Measurements from ENCODE around the gene LHX3. TPM values are rescaled to one million over a fixed set of nuclear protein-coding genes. Genes with fewer than 3 reads are reported as not detected.

The LHX3 gene
- total and polyA plus RNA-seq, 10 of the 15 experiments (the other 5 are each of a cell fraction or from before 2014, with no cell fraction given), result not detected

GRCh38 chr9:136239983-136240330, 35.0 kb upstream of the LHX3 start:
- peaks cover 64% of the 10 kb centered on the region for H3K79me2 ChIP-seq (ENCODE audit: control insufficient read depth, insufficient read depth, low read length)
- intact Hi-C loops (cut with micrococcal nuclease; ENCODE audit: unreplicated experiment), result no loop called here
- DNase-seq (ENCODE audit: low read depth, low spot score), result peak; percentile 23
- ChIA-PET SMC1A (ENCODE audit: uncharacterized antibody, unreplicated experiment) (interaction anchor here (0.8 to 1.2 kb wide), 3 partner anchors 15 to 285 kb away, joined by 3 to 4 read pairs (median 3); no protein-coding TSS in a partner anchor), CTCF (interaction anchor here (0.6 to 1.8 kb wide), 6 partner anchors 12 to 1630 kb away, joined by 3 to 9 read pairs (median 4); no protein-coding TSS in a partner anchor), POLR2A (interaction anchor here (0.6 to 1.0 kb wide), 2 partner anchors 28 to 129 kb away, joined by 3 read pairs; no protein-coding TSS in a partner anchor), RAD21 (ENCODE audit: unreplicated experiment) (interaction anchor here (1.0 to 1.2 kb wide), 2 partner anchors 15 to 68 kb away, joined by 3 read pairs; no protein-coding TSS in a partner anchor)
- peak; percentile 73 for ATAC-seq
- 3% methylated on average over 2 of the region's 2 CpGs for WGBS (ENCODE audit: insufficient coverage, insufficient replicate concordance, low lambda C conversion rate, missing lambda C conversion rate)
- no peak for FAIRE-seq
- peak overlapping the region; percentile 57; the same call in 1 of the 2 replicates for H3K27ac ChIP-seq (ENCODE audit: control insufficient read depth, insufficient read depth)
- TF ChIP-seq NKRF (conservative IDR thresholded peaks at IDR 0.05) (no peak), IKZF1 (conservative IDR thresholded peaks at IDR 0.05) (0 out of 2 replicates have a peak, but pooled peaks have one; percentile 31), HDAC2 (IDR thresholded peaks at IDR 0.05) (no peak), RUNX3 (IDR thresholded peaks at IDR 0.05; ENCODE audit: low read length) (peak; percentile 76), BHLHE40 (IDR thresholded peaks at IDR 0.05; ENCODE audit: borderline replicate concordance in 1 of 2, low read depth in 2 of 2, low read length in 1 of 2) (peak in 1 of 2 experiments; percentile 32; a peak in 1 of 4 replicates), MEF2A (IDR thresholded peaks at IDR 0.05; ENCODE audit: insufficient read depth, low read depth, low read length) (peak; percentile 81), E2F8 (IDR thresholded peaks at IDR 0.05; ENCODE audit: low read depth, partially characterized antibody) (no peak), IKZF2 (IDR thresholded peaks at IDR 0.05) (peak; percentile 28 to 51; a peak in 2 of 4 replicates), SPI1 (IDR thresholded peaks at IDR 0.05; ENCODE audit: borderline replicate concordance, insufficient read depth, low read depth, low read length) (peak; percentile 77; the same call in 1 of the 2 replicates), MYC (IDR thresholded peaks at IDR 0.05; ENCODE audit: insufficient read depth, insufficient read length, insufficient replicate concordance, low read length, severe bottlenecking) (no peak), TAF1 (IDR thresholded peaks at IDR 0.05; ENCODE audit: borderline replicate concordance, low read depth, low read length) (no peak), CHD2 (IDR thresholded peaks at IDR 0.05; ENCODE audit: borderline replicate concordance, low read depth, low read length) (no peak), EED (IDR thresholded peaks at IDR 0.05; ENCODE audit: low read depth) (peak; percentile 39; the same call in 1 of the 2 replicates), DPF2 (IDR thresholded peaks at IDR 0.05) (0 out of 2 replicates have a peak, but pooled peaks have one; percentile 36), STAT1 (conservative IDR thresholded peaks at IDR 0.05) (no peak), MEF2B (IDR thresholded peaks at IDR 0.05; ENCODE audit: partially characterized antibody, poor library complexity, severe bottlenecking) (peak; percentile 73)
- H4K20me1 ChIP-seq (ENCODE audit: control insufficient read depth, insufficient read depth), result peaks cover 4% of the 10 kb centered on the region; the same call in 1 of the 2 replicates
- peaks cover 52% of the 10 kb centered on the region for H3K4me1 ChIP-seq (ENCODE audit: control insufficient read depth, insufficient read depth, low read length)
- peak overlapping the region; percentile 24 for H3K4me2 ChIP-seq (ENCODE audit: control insufficient read depth, insufficient read depth)
- no peak overlapping the region for H2AFZ ChIP-seq (ENCODE audit: control insufficient read depth, low read depth, low read length)
- no peaks in the 10 kb centered on the region for H3K9me3 ChIP-seq (replicated peaks; ENCODE audit: control insufficient read depth, insufficient read depth, low read length)
- in situ Hi-C loops (cut with MboI), result no loop called here
- no peaks in the 10 kb centered on the region for H3K27me3 ChIP-seq (replicated peaks in 1 of 2; ENCODE audit: control insufficient read depth in 2 of 2, insufficient read depth in 2 of 2, low read length in 1 of 2)
- H3K9ac ChIP-seq (ENCODE audit: control insufficient read depth, insufficient read depth, low read length), result no peak overlapping the region
- BruUV-seq (replicated peaks), result no TSS peak
- 0 out of 2 replicates have a peak overlapping the region, but pooled peaks have one; percentile 10 for H3K4me3 ChIP-seq
- H3K36me3 ChIP-seq (ENCODE audit: control insufficient read depth in 2 of 2, insufficient read depth in 2 of 2, low read length in 1 of 2), result peaks cover 5 to 14% of the 10 kb centered on the region in 2 experiments; a peak in 3 of 4 replicates

Measured in GM12878 (cell line).